NT2/D1 (cell line): ENCODE measurements around the gene APP.

Experiments
- SUZ12 ChIP-seq: IDR thresholded peaks from 2 replicates; pipeline ENCODE4 v1.6.1; 2011; ENCODE audit not compliant: insufficient read length, insufficient read depth; ENCODE audit errors: extremely low read depth
- YY1 ChIP-seq: IDR thresholded peaks from 2 replicates; pipeline ENCODE4 v1.6.1; 2011; ENCODE audit not compliant: insufficient read length, insufficient read depth
- ZNF274 ChIP-seq: IDR thresholded peaks from 2 replicates; pipeline ENCODE4 v1.6.1; 2011; ENCODE audit warnings: mild to moderate bottlenecking, low read depth, low read length

DNA sequence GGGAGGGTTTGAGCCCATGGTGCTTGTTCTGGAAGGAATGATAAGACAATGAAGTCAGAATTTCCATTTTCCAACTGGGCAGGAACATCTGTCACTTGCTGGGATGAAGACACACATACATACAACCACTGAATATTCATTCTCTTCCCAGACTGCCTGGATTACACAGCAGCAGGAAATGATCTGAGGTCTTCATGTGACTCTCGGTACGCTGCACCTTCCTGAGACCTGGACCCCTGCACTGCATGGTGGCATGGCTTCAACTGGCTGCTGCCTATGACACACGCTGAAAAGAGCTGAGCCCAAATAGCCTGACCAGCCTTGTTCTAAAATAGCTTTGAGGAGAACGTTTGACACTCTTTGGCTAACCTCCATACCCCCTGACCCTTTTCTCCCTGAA lies 285.2 kb downstream of the APP start:
- no peak for TF ChIP-seq ZNF274
- TF ChIP-seq SUZ12 = no peak
- no peak for TF ChIP-seq YY1
